Measurements from ENCODE around the gene PIK3AP1.

- TF ChIP-seq POLR2AphosphoS5 (IDR thresholded peaks at IDR 0.05; ENCODE audit: borderline replicate concordance, low read depth, low read length): no peak
- TF ChIP-seq EZH2 (IDR thresholded peaks at IDR 0.05): no peak
Measured at GRCh38 chr10:96756111-96756903, 36.0 kb upstream of the PIK3AP1 start.

All from SK-N-MC (cell line).